AG04449 (cell line): ENCODE measurements around the gene GNAS-AS1.

Experiments
- CTCF ChIA-PET: fragments of 350-600 bp; formaldehyde crosslinking; extraction: SDS; loops from one replicate; lab custom pipeline; 2021; ENCODE audit warnings: antibody characterized with exemption; lab: Yijun Ruan, JAX
- POLR2A ChIA-PET: fragments of 400-600, 350-600 bp; formaldehyde crosslinking; extraction: SDS; loops from one replicate; lab custom pipeline; 2020; ENCODE audit warnings: antibody characterized with exemption, inconsistent platforms; lab: Yijun Ruan, JAX
- DNase-seq: peaks from one replicate; pipeline ENCODE4 v3.0.0-alpha.2; 2010; ENCODE audit warnings: low read depth, low spot score
- H3K4me3 ChIP-seq: 2 replicates; pipeline ENCODE4 v1.5.1; 2011; ENCODE audit warnings: low read depth, mild to moderate bottlenecking, control low read depth, low read length
- TF ChIP-seq, protein P1 (sequence below): IDR thresholded peaks from one replicate; pipeline ENCODE4 v1.5.1; 2011; ENCODE audit warnings: mild to moderate bottlenecking, moderate library complexity, low read length, control low read depth, inconsistent platforms; ENCODE audit not compliant: insufficient read depth; ENCODE audit errors: missing control alignments

GNAS-AS1 gene

GRCh38 chr20:58896820-58897219, 46.1 kb upstream of the GNAS-AS1 start:
- CTCF ChIA-PET = interaction anchor here (1.2 kb wide), 1 partner anchor 11 kb away, joined by 4 read pairs; no protein-coding TSS in a partner anchor
- DNase-seq = no peak
- TF ChIP-seq, protein P1, sequence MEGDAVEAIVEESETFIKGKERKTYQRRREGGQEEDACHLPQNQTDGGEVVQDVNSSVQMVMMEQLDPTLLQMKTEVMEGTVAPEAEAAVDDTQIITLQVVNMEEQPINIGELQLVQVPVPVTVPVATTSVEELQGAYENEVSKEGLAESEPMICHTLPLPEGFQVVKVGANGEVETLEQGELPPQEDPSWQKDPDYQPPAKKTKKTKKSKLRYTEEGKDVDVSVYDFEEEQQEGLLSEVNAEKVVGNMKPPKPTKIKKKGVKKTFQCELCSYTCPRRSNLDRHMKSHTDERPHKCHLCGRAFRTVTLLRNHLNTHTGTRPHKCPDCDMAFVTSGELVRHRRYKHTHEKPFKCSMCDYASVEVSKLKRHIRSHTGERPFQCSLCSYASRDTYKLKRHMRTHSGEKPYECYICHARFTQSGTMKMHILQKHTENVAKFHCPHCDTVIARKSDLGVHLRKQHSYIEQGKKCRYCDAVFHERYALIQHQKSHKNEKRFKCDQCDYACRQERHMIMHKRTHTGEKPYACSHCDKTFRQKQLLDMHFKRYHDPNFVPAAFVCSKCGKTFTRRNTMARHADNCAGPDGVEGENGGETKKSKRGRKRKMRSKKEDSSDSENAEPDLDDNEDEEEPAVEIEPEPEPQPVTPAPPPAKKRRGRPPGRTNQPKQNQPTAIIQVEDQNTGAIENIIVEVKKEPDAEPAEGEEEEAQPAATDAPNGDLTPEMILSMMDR = no peak
- POLR2A ChIA-PET = interaction anchor here (0.8 kb wide), 1 partner anchor 80 kb away, joined by 3 read pairs; no protein-coding TSS in a partner anchor
- H3K4me3 ChIP-seq = no peak overlapping the region

- peak overlapping the region; percentile 71; the same call in 1 of the 2 replicates for H3K4me3 ChIP-seq
- ChIA-PET POLR2A (no interaction called here), CTCF (no interaction called here)
- TF ChIP-seq, protein P1 = no peak
- DNase-seq = no peak
Measured at GRCh38 chr20:58895448-58896180, 44.9 kb upstream of the GNAS-AS1 start.

DNA sequence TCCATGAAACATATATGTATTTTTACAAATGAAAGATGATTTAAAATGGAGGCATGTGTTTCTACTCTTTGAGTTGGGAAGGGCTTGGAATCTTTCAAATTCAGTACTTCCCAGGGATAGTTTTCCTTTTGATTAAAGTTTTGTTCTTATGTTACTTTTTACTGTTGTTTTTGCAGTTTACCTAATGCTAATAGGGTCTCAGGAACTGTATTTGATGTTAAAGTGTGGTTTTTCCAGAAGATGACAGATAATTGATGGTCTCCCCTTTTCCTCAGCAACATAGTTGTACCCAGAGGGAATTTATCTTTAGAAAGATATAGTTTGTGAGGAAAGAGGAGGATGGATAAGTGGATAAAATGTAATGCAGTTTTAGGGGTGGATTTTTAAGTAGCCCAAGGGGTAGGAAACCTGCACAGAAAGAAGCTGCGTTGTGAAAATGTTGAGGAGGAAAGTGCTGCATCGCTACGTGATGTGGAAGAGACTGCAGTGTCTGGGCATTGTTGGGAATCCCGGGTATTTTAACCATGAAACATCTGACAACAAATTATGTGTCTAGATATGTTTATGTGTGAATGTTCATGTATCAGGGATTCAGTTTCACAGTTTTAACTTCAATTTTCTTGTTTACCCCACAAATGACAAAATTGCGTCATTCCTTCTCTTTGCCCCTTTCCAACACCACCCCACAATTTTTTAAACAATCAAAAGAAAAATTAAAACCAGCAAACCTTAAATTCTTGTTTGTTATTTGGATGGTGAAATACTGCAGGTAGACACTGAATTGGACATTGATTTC, 44.1 kb upstream of the GNAS-AS1 start:
- ChIA-PET CTCF (no interaction called here), POLR2A (no interaction called here)
- H3K4me3 ChIP-seq = peak overlapping the region; percentile 71
- TF ChIP-seq, protein P1 = no peak
- DNase-seq = no peak

DNA sequence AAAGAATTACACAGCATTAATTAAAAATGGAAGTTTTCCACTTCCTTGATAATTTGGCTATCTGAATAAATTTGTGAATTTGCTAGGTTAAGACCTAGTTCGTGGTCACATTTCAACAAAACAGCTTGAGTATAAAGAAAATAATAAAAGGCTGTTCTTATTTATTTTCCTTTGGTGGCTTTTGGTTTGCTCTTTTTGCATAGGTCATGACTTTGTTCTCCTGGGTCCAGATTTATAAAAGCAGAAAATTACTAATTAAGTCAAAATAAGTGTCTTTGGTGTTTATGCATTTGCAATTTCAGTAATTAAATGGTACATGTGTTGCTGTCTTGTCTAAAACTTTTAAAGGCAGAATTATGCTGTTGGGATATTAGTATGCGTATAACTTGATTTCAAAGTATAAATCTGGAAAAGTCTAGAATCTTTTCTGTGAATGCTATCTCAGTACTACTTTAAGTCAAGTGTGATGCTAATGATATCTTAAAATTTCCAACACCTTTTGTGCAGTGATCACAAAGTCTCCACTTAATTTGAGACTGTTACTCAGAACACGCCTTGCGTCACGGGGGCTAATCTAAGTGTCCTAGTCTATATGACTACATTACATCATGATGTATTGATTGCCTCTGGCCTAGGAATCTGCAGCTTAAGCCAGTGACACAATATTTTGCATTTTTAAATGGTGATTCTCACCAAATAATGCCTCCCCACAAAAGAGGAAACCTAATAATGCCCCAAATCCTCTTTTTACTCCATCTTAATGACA, 42.8 kb upstream of the GNAS-AS1 start:
- peak overlapping the region; percentile 71 for H3K4me3 ChIP-seq
- CTCF ChIA-PET = no interaction called here
- no peak for DNase-seq
- POLR2A ChIA-PET = interaction anchor here (0.6 kb wide), 1 partner anchor 93 kb away, joined by 3 read pairs; no protein-coding TSS in a partner anchor
- TF ChIP-seq, protein P1 = no peak

GRCh38 chr20:58892932-58893224, 42.2 kb upstream of the GNAS-AS1 start:
- DNase-seq = no peak
- ChIA-PET CTCF (no interaction called here), POLR2A (no interaction called here)
- peak overlapping the region; percentile 71 for H3K4me3 ChIP-seq
- TF ChIP-seq, protein P1 = no peak
